Mucosa of rectum (tissue), 2 donors: ENCODE data around the gene ADCY5.

Experiments
- H3K27ac ChIP-seq, 2 donors: one replicate each; pipeline ENCODE4 v1.7.0; 2013; ENCODE audit warnings: inconsistent platforms in 2 of 2, low read depth in 2 of 2, low read length in 2 of 2
- H3K27me3 ChIP-seq, 2 donors: one replicate each; pipeline ENCODE4 v1.7.0; 2013; ENCODE audit warnings: low read length in 2 of 2; ENCODE audit not compliant: control insufficient read depth in 2 of 2, insufficient read depth in 2 of 2
- H3K36me3 ChIP-seq, 2 donors: one replicate each; pipeline ENCODE4 v1.7.0; 2013; ENCODE audit warnings: low read length in 2 of 2; ENCODE audit not compliant: control insufficient read depth in 2 of 2, insufficient read depth in 2 of 2
- H3K4me1 ChIP-seq, 2 donors: one replicate each; pipeline ENCODE4 v1.7.0; 2013; ENCODE audit warnings: low read length in 2 of 2, mild to moderate bottlenecking in 1 of 2; ENCODE audit not compliant: control insufficient read depth in 2 of 2, insufficient read depth in 2 of 2
- H3K4me3 ChIP-seq, 2 donors: one replicate each; pipeline ENCODE4 v1.7.0; 2013; ENCODE audit warnings: low read length in 2 of 2
- H3K9ac ChIP-seq, 2 donors: one replicate each; pipeline ENCODE4 v1.7.0; 2013; ENCODE audit warnings: low read length in 2 of 2, low read depth in 1 of 2, mild to moderate bottlenecking in 1 of 2
- H3K9me3 ChIP-seq, 2 donors: one replicate each; pipeline ENCODE4 v1.7.0; 2013; ENCODE audit warnings: low read length in 2 of 2; ENCODE audit not compliant: control insufficient read depth in 2 of 2
- donor health status: healthy.
- donor health status: Normal muscosa, but diverticular disease.

Gene ADCY5

GRCh38 chr3:123388811-123389627 lies 59.9 kb downstream of the ADCY5 start:
- H3K9ac ChIP-seq = no peak overlapping the region
- no peaks in the 10 kb centered on the region for H3K27me3 ChIP-seq
- H3K36me3 ChIP-seq = no peaks in the 10 kb centered on the region
- H3K4me3 ChIP-seq = no peak overlapping the region
- peak overlapping the region; percentile 38 to 39 for H3K27ac ChIP-seq
- H3K9me3 ChIP-seq = no peaks in the 10 kb centered on the region
- H3K4me1 ChIP-seq = peaks cover 2 to 8% of the 10 kb centered on the region in 2 donors

DNA sequence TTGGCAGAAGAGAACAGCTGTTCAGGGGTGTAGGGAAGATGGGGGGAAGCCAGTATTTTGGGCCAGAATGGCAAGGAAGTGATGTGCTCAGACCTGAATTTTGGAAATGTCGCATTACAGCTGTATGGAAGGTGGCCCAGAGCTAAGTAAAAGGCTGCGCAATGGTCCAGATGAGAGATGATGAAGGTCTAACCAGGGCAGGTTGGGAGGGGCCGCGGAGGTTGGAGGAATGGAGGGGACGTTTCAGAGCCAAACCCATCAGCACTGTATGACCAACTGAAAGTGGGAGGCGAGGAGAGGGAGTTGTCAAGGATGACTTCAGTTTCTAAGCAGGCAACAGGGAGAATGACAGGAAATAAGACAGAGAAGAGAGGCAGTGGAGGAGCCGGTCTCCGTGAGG lies 60.8 kb downstream of the ADCY5 start:
- peaks cover 8 to 11% of the 10 kb centered on the region in 2 donors for H3K4me1 ChIP-seq
- H3K9ac ChIP-seq = no peak overlapping the region
- H3K9me3 ChIP-seq = no peaks in the 10 kb centered on the region
- no peaks in the 10 kb centered on the region for H3K36me3 ChIP-seq
- H3K27me3 ChIP-seq = no peaks in the 10 kb centered on the region
- peak overlapping the region in 1 of 2 donors; percentile 39 for H3K27ac ChIP-seq
- H3K4me3 ChIP-seq = no peak overlapping the region

- peak overlapping the region in 1 of 2 donors; percentile 39 for H3K27ac ChIP-seq
- H3K4me1 ChIP-seq = peaks cover 8 to 11% of the 10 kb centered on the region in 2 donors
- no peaks in the 10 kb centered on the region for H3K9me3 ChIP-seq
These were observed 61.4 kb downstream of the ADCY5 start for GRCh38 chr3:123387532-123387931.

DNA sequence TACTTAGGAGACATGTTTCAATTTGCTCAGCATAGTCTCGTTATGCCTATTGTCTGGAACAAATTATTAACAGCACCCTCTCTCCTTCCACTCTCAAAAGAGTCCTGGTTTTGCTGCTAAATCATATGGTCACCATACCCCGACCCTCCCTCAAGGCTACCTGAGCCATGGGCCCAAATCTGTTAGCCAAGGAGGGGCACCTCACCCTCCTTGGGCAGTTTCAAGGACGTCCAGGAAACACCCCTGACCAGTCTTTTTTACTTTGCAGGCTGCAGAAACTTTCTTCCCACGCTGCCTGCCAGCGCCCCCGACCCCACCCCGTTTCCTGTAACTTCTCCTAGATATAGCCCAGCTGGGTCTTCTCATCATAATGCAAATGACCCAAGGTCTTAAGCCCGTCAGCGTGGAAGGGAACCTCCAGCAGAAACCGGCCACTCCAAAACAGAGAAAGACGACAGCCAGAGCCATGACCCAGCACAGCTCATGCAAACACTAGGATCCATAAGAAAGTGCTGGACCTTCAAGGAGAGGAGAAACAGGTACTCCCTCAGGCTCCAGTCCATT lies 62.3 kb downstream of the ADCY5 start:
- H3K36me3 ChIP-seq = no peaks in the 10 kb centered on the region
- H3K27ac ChIP-seq = peak overlapping the region; percentile 4 to 69
- H3K9ac ChIP-seq = no peak overlapping the region
- no peaks in the 10 kb centered on the region for H3K27me3 ChIP-seq
- H3K9me3 ChIP-seq = no peaks in the 10 kb centered on the region
- H3K4me3 ChIP-seq = no peak overlapping the region
- H3K4me1 ChIP-seq = peaks cover 8 to 11% of the 10 kb centered on the region in 2 donors

More at GRCh38 chr3:123387532-123387931, 61.4 kb downstream of the ADCY5 start:
- Histone ChIP-seq H3K27me3 (no peaks in the 10 kb centered on the region), H3K36me3 (no peaks in the 10 kb centered on the region), H3K9ac (no peak overlapping the region), H3K4me3 (no peak overlapping the region)

DNA sequence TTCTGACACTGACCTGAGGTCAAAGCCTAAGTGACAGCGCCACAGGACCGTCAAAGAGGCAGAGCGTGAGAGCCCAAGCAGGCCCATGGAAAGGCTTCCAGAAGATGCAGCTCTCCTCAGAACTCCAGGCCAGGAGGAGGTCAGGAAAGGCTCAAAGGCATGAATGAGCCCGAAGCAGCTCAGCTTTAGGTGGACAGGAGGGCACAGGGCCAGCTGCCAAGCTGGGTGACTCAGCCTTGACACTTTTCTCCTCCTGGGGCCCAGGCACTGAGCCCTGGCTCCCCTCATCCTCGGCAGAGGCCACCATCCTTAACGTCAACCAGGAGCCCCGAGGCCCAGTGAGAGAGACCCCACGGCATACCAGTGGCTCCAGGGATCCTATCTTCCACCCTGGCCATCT lies 62.9 kb downstream of the ADCY5 start:
- Histone ChIP-seq H3K27ac (peak overlapping the region; percentile 30 to 69), H3K27me3 (no peaks in the 10 kb centered on the region), H3K36me3 (no peaks in the 10 kb centered on the region), H3K4me1 (peaks cover 8 to 11% of the 10 kb centered on the region in 2 donors), H3K9ac (no peak overlapping the region), H3K9me3 (no peaks in the 10 kb centered on the region), H3K4me3 (no peak overlapping the region)

DNA sequence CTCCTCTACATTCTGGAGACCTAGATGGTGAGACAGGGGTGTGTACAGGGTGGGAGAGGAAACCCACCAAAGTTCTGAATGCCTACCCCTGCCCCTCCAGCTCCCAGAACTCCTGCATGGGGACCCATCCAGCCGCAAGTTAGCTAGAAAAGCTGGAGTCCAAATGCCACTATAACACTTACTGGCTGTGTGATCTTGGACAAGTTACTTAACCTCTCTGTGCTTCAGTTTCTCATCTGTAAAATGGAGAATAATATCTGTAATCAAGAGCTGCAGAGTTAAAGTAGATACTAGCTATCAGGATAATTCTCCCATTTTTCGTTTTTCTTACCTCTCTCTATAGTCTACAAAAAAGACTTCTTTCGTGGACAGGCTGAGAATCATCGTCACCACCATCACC lies 63.4 kb downstream of the ADCY5 start:
- H3K4me1 ChIP-seq = peaks cover 8 to 11% of the 10 kb centered on the region in 2 donors
- no peaks in the 10 kb centered on the region for H3K36me3 ChIP-seq
- no peak overlapping the region for H3K9ac ChIP-seq
- H3K27me3 ChIP-seq = no peaks in the 10 kb centered on the region
- peak overlapping the region; percentile 30 to 69 for H3K27ac ChIP-seq
- no peaks in the 10 kb centered on the region for H3K9me3 ChIP-seq
- no peak overlapping the region for H3K4me3 ChIP-seq

DNA sequence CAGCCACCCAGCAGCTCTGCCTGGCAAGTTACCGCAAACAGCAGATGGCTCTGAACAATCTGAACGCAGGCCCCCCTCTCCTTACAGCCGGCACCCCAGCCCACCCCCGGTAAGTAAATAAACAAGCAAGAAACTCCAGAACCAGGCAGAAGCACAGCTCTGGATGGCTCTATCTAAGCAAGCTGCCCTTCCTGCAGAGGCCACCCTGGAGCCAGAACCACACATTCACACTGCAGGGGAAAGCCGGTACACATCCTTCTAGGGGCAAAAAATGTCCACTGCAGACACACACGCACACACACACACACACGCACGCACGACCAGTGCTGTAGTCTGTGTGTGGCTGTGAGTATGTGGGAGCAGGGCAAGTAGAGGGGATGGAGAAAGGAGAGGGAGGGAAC lies 63.9 kb downstream of the ADCY5 start:
- H3K4me3 ChIP-seq = no peak overlapping the region
- H3K27me3 ChIP-seq = no peaks in the 10 kb centered on the region
- peak overlapping the region; percentile 50 to 69 for H3K27ac ChIP-seq
- peaks cover 8 to 11% of the 10 kb centered on the region in 2 donors for H3K4me1 ChIP-seq
- H3K9me3 ChIP-seq = no peaks in the 10 kb centered on the region
- H3K36me3 ChIP-seq = no peaks in the 10 kb centered on the region
- H3K9ac ChIP-seq = no peak overlapping the region

GRCh38 chr3:123384256-123384655 lies 64.6 kb downstream of the ADCY5 start:
- Histone ChIP-seq H3K4me1 (peaks cover 8 to 11% of the 10 kb centered on the region in 2 donors), H3K27ac (peak overlapping the region; percentile 50 to 54)

DNA sequence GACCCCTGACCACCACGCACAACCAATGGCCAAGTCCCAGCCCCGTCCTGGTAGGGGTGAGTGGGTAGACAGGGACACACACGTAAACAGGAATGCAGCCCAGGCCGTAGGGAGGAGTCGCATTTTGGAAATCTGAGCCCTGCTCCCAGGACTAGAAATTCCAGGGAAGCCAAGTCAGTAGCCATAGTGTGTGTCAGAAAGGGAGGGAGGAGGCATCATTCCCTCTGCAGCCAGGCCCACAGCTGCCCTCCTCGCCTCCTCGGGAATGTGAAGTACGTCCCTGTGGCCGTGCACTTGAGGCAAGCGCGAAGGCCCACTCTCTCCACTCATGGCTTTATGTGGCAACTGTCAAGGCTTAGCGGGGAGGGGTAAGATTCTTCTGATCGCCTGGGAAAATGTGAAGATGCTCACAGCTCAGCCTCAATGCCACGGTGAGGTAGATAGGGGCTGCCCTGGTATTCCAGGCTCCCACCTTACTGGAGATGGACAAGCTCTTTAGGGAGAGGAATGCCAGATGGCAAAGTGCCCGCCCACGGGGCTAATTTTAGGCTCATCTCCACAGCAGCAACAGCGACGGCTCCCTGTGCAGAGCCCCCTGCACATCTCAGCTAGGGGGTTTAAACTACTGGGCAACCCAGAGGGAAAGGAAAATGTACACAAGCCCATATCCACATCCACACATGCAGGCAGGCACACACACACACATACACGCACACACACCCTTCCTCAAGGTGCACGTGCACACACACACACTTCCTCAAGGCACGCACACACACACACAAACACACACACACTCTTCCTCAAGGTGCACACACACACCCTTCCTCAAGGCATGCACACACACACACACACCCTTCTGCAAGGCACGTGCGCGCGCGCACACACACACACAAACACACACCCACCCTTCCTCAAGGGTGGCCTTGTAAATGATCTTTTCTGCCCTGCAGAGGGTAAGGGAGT lies 65.5 kb downstream of the ADCY5 start:
- peaks cover 7 to 8% of the 10 kb centered on the region in 2 donors for H3K4me1 ChIP-seq
- no peak overlapping the region for H3K9ac ChIP-seq
- H3K4me3 ChIP-seq = no peak overlapping the region
- peak overlapping the region in 1 of 2 donors; percentile 54 for H3K27ac ChIP-seq
- no peaks in the 10 kb centered on the region for H3K36me3 ChIP-seq
- no peaks in the 10 kb centered on the region for H3K27me3 ChIP-seq
- H3K9me3 ChIP-seq = no peaks in the 10 kb centered on the region

More at GRCh38 chr3:123384256-123384655, 64.6 kb downstream of the ADCY5 start:
- H3K9ac ChIP-seq = no peak overlapping the region
- H3K4me3 ChIP-seq = no peak overlapping the region
- no peaks in the 10 kb centered on the region for H3K9me3 ChIP-seq
- no peaks in the 10 kb centered on the region for H3K27me3 ChIP-seq
- no peaks in the 10 kb centered on the region for H3K36me3 ChIP-seq
